Astrocyte of the spinal cord (primary cell): ENCODE measurements around the gene ROR2.
"Not testable (repeated sequence)": the region's sequence is repeated elsewhere in the genome, so short reads cannot be mapped to it uniquely, and the experiment has no call there.

Source experiments
- DNase-seq: peaks from one replicate; pipeline ENCODE4 v3.0.0; 2011; ENCODE audit warnings: low read depth, low spot score
- H3K4me3 ChIP-seq: 2 replicates; pipeline ENCODE4 v1.5.1; 2011; ENCODE audit warnings: low read depth, mild to moderate bottlenecking, low read length, moderate library complexity
- in situ Hi-C: cut with HindIII; loops from 2 replicates; pipeline ENCODE4 v1.10.0; 2017; ENCODE audit warnings: low sequenced_read_pairs
- TF ChIP-seq, protein P1 (sequence below): IDR thresholded peaks from 2 replicates; pipeline ENCODE4 v1.5.1; 2012; ENCODE audit warnings: low read depth, mild to moderate bottlenecking, low read length, inconsistent platforms

Gene ROR2

DNA sequence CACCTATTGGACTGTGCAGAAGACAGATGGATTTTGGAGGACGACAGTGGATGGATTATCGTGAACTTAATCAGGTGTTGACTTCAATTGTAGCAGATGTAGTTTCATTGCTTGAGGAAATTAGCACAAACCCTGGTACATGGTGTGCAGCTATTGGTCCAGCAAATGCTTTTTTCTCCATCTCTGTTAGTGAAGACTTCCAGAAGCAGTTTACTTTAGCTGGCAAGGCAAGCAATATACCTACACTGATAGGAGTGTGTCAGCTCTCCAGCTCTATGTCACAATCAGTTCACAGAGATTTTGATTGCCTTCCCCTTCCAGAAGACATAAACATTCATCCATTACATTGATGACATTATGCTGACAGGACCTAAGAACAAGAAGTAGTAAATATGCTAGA, 35.7 kb upstream of the ROR2 start:
- TF ChIP-seq, protein P1, sequence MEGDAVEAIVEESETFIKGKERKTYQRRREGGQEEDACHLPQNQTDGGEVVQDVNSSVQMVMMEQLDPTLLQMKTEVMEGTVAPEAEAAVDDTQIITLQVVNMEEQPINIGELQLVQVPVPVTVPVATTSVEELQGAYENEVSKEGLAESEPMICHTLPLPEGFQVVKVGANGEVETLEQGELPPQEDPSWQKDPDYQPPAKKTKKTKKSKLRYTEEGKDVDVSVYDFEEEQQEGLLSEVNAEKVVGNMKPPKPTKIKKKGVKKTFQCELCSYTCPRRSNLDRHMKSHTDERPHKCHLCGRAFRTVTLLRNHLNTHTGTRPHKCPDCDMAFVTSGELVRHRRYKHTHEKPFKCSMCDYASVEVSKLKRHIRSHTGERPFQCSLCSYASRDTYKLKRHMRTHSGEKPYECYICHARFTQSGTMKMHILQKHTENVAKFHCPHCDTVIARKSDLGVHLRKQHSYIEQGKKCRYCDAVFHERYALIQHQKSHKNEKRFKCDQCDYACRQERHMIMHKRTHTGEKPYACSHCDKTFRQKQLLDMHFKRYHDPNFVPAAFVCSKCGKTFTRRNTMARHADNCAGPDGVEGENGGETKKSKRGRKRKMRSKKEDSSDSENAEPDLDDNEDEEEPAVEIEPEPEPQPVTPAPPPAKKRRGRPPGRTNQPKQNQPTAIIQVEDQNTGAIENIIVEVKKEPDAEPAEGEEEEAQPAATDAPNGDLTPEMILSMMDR, result no peak
- no peak for DNase-seq
- no peak overlapping the region for H3K4me3 ChIP-seq
- in situ Hi-C loops, result no loop called here

DNA sequence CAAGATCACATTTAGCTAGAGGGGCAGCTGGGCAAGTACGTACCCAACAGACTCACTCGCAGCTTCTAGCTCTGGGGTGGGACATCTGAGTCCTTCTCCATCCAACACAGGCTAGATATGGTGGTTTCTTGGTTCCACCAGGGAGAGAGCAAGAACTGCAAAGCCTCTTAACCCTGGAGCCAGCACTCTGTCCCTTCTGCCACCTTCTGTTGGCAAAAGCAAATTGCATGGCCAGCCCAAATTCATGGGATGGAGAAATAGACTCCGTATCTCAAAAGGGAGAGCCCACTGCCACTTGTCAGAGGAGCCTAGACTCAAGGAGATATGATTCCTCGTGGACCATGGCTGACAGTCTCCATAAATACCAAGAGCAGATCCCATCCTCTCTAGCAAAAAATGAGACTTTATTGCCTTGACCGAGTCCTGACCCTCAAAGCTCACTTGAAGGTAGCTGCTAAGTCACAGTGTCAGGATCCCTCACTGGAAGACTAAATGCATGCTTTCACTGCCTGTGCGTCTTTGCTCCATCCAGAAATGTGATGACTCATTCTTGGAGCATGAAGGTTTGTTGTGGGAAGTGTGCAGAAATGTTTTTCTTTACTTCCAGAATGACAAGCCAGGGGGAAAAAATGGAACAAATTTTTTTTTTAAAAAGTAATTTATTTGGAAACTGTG, 28.8 kb upstream of the ROR2 start:
- in situ Hi-C loops, result no loop called here
- peak; percentile 85 for DNase-seq
- TF ChIP-seq, protein P1, result peak; percentile 29
- no peak overlapping the region for H3K4me3 ChIP-seq

DNA sequence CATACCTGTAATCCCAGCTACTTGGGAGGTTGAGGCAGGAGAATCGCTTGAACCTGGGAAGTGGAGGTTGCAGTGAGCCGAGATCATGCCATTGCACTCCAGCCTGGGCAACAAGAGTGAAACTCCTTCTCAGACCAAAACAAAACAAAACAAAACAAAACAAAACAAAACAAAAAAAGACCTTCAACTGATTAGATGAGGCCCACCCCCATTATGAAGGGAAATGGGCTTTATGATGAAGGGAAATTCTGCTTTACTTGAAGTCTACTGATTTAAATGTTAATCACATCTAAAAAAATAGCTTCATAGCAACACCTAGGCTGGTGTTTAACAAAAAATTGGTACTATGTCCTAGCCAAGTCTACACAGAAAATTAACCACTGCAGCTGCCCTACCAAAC, 25.2 kb upstream of the ROR2 start:
- DNase-seq, H3K4me3 ChIP-seq, in situ Hi-C loops: not testable (repeated sequence)

DNA sequence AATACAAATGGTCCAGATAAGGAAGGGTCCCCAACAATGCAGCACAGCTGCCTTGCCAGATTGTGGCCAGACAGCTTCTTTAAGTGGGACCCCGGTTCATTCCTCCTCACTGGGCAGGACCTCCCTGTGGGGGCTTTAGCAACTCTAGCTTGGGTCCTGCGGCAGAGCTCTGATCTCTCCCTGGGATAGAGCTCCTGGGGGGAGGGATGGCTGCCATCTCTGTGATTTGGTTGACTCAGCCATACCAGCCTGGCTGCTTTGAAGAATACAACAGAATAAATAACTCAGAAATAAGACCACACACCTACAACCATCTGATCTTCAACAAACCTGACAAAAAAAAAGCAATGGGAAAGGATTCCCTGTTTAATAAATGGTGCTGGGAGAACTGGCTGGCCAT, 22.7 kb upstream of the ROR2 start:
- TF ChIP-seq, protein P1, result no peak
- DNase-seq, result no peak
- H3K4me3 ChIP-seq, result no peak overlapping the region
- in situ Hi-C loops, result no loop called here

DNA sequence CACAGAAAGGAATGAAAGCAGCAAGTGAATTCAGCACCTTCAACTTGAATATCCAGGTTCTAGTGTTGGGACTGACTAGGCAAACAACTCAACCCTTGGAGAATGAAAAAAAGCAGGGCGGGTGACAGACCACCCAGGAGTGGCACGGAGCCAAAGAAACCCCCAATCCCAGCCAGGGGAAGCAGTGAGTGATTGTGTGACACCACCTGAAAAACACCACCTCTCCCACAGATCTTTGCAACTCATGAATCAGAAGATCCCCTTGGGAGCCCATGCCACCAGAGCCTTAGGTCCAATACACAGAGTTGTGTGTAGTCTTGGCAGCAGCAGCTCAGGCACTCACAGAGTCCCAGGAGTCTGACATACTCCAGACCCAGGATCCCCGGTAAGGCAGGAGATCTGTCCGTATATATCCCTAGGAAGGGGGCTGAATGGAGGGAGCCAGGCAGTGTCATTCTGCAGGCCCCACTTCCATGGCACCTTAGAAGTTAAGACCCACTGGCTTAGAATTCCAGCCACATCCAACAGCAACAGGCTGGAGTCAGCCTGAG, 22.1 kb upstream of the ROR2 start:
- no peak for DNase-seq
- in situ Hi-C loops, result no loop called here
- TF ChIP-seq, protein P1, result no peak
- no peak overlapping the region for H3K4me3 ChIP-seq

DNA sequence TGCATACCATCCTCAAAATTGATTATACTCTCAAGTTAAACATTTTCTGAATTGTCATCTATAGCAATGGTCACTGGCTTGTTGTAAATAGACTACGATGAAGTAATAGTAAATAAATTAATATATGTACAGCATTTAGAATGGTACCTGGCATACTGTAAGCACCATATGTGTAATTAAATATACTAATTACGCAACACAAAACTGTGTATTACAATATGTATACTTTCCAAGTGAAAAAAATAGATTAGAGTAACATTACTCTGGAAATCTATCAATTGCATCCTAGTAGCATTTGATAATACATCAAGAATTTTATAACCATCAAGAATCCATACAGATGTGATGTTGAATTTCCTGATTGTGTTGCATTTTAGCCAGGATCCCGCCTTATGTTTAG, 17.2 kb upstream of the ROR2 start:
- in situ Hi-C loops, result no loop called here
- TF ChIP-seq, protein P1, result no peak
- no peak overlapping the region for H3K4me3 ChIP-seq
- DNase-seq, result no peak

DNA sequence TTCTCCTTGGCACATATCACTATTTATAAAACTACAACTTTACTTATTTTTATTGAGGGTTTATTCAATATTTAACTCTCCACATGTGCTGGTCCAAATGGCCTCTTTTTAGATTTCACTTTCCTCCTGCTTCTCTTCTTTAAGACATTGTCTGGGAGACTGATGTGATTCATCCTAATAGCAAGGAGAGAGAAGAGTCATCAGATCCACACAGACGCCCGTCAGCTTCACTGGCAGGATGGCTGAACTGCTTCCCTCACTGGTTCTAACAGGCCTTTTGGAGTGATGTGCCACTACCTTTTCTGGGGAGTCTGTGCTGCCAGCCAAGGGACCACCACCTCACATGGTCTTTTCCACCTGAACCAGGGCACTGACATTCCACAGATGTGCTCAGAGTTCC, 16.5 kb upstream of the ROR2 start:
- in situ Hi-C loops, result no loop called here
- no peak for DNase-seq
- TF ChIP-seq, protein P1, result no peak
- H3K4me3 ChIP-seq, result no peak overlapping the region
